ENCODE results near the gene PDCD7.

GRCh38 chr15:65132878-65133547 is 595 bp downstream of the PDCD7 start:
- no peak for TF ChIP-seq REST (IDR thresholded peaks at IDR 0.05; ENCODE audit: insufficient read depth in 1 of 2, low read depth in 2 of 2, low read length in 1 of 2)
- no peak for TF ChIP-seq CTCF (IDR thresholded peaks at IDR 0.05)
- no peak for TF ChIP-seq POLR2AphosphoS5 (IDR thresholded peaks at IDR 0.05; ENCODE audit: low read depth, low read length)
- 0 out of 2 replicates have a peak, but pooled peaks have one; percentile 47 for TF ChIP-seq SIN3A (IDR thresholded peaks at IDR 0.05; ENCODE audit: borderline replicate concordance, insufficient read depth, low read depth, low read length)

Measured in Panc1 (cell line).